ENCODE results near the gene SAMD11.
A peak's percentile ranks its signal among the peaks of the same experiment; 100 is the strongest.
"Not testable (repeated sequence)": the region's sequence is repeated elsewhere in the genome, so short reads cannot be mapped to it uniquely, and the experiment has no call there.

Gene SAMD11

GRCh38 chr1:966135-966703 lies 42.5 kb downstream of the SAMD11 start, which contains the start of gene PLEKHN1:
PLEKHN1 (plus strand) TSS chr1:966482; CDS start chr1:966532, 50 bp downstream.
- peak; percentile 15 for DNase-seq

DNA sequence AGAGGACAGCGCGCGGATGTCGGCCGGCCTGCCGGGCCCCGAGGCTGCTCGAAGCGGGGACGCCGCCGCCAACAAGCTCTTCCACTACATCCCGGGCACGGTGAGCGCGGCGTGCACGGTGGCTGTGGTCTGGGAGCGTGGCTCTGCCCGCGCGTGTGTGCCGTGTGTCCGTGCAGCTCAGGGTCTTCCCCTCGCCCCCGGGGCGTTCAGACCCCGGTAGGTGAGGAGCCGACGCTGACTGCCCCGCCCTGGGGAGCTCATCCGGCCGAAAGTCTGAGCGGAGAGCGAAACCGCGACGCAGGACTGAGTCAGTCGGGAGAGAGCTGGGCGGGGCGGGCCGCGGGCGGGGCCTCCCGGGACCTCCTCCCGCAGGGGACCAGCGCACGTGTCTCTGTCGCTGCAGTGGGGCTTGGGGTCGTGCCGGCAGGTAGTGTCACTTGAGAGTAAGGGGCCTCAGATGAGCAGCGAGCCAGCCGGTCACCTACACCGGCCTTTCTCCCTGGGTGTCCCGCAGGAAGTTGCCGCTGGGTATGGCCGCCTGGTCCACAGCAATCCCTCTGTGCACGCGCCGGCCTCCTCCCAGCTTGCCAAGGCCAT lies 43.1 kb downstream of the SAMD11 start:
- peak; percentile 77 for DNase-seq

DNA sequence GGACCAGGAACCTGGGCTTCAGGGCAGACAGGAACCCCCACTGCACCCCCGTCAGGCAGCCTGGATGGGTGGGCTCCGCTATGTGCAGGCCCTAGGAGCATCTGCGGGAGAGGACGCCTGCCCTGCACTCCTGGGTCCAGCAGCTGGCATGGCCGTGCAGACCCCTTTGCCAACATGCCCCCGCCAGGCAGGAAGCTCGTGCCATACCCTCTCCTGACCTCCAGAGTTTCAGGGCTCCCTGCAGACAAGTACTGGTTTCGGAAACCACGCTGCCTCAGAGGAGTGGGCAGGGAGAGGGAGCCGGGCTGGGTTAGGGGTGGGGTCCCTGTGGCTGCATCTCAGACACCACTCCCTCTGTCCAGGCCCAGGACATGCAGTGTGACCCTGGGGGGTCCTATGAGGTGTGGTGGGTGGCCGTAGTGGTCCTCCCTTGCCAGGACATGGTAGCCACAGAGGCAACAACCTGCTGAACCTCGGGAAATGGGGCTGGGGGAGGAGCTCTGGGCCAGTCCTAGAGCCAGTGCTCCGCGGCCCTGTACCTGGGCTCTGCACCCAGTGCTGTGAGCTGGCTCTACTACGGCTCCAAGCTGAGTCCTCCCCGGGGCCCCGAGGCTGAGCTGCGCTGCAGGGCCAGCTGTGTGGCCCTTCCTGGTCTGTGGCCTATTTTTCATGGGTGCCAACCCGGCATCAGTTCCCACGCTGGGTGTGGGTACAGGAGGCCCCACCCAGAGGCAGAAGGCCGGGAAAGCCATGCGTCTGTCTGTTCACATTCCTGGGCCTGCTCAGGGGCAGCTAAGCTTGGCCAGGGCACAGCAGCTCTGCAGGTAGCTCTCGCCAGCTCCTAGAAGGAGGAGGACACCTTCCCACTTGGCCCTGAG lies 44.0 kb downstream of the SAMD11 start:
- DNase-seq = no peak

- no peak for DNase-seq
Observed at GRCh38 chr1:969260-969855, 45.6 kb downstream of the SAMD11 start.

DNA sequence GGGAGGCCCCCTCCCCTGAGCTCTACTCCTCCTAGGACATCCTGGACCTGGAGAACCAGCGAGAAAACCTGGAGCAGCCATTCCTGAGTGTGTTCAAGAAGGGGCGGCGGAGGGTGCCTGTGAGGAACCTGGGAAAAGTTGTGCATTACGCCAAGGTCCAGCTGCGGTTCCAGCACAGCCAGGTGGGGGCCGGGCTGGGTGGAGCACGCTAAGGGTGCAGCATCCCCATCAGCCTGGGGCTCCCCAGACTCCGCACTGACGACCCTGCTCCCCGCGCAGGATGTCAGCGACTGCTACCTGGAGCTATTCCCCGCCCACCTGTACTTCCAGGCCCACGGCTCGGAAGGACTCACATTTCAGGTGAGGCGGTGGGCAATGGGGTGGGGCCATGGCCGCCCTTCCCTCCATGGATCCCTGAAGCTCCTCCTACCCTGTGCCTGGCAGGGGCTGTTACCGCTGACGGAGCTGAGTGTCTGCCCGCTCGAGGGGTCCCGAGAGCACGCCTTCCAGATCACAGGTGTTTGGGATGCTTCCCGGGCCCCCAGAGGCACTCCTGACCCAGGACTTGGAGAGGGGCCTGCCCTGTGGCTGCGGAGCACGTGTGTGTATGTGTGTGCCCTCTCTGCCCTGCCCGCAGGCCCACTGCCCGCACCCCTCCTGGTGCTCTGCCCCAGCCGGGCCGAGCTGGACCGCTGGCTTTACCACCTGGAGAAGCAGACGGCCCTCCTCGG lies 46.7 kb downstream of the SAMD11 start:
- DNase-seq = no peak

- DNase-seq = no peak
Observed at GRCh38 chr1:970973-971730, 47.4 kb downstream of the SAMD11 start.

- DNase-seq = no peak
Observed at GRCh38 chr1:971751-972506, 48.2 kb downstream of the SAMD11 start.

GRCh38 chr1:972726-973458 lies 49.2 kb downstream of the SAMD11 start:
- DNase-seq = no peak

DNA sequence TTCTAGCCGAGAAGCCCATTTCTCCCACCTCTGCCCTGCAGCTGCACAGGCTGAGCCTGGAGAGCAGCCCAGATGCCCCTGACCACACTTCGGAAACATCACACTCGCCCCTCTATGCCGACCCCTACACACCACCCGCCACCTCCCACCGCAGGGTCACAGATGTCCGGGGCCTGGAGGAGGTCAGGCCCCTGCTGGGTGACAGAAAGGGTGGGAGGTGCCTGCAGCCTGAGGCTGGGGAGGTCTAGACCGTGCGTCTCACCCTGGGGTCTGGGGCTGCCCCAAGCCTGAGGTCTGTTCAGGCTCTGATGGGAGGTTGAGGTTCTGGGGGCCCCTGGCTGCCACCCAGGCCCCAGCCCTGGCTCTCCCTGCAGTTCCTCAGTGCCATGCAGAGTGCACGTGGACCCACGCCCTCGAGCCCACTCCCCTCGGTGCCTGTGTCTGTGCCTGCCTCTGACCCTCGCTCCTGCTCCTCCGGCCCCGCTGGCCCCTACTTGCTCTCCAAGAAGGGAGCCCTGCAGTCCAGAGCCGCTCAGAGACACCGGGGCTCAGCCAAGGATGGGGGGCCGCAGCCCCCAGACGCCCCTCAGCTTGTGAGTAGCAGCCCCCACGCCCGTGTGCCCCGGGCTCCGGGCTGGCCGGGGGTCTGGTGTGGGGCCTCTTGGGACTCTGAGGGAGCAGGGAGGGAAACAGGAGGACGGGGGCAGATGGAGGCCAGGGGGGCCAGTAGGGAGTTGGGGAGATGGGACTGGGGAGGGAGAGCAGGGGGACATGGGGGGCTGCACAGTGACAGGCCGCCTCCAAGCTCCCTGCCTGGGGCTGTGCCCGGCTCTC lies 50.0 kb downstream of the SAMD11 start:
- no peak for DNase-seq

- DNase-seq = no peak
Observed at GRCh38 chr1:974293-974640, 50.5 kb downstream of the SAMD11 start.

DNA sequence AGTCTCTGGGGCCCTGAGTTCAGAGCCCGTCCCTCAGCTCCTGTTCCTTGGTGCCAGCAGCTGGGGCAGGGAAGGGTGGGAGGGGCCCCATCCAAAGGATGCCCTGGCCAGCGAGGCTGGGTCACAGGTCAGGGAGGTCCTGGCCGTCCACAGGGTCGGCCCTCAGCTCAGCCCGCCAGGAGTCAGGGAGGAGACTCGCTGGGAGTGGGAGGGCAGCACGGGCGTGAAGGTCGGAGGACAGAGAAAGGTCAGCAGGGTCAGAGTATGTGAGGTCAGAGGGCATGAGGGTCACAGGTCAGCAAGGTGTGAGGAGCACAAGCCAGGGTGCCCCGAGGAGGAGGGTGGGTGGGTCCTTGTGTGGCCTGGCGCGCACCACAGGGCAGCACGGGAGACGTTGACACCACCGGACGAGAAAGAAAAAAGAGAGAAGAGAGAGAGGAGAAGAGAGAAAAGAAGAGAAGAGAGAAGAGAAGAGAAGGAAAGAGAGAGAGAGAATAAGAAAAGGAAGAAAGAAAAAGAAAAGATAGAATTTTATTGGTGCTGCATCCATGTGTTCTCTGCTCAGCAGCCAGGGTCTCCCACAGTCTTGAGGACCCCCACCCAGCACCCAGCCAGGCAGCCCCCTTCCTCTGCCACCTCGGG lies 51.1 kb downstream of the SAMD11 start:
- DNase-seq = no peak

GRCh38 chr1:975365-975764 lies 51.6 kb downstream of the SAMD11 start:
- DNase-seq = no peak

- DNase-seq = peak; percentile 49
Observed at GRCh38 chr1:975896-976683, 52.4 kb downstream of the SAMD11 start.

GRCh38 chr1:976791-977190 lies 53.1 kb downstream of the SAMD11 start:
- not testable (repeated sequence) for DNase-seq

DNA sequence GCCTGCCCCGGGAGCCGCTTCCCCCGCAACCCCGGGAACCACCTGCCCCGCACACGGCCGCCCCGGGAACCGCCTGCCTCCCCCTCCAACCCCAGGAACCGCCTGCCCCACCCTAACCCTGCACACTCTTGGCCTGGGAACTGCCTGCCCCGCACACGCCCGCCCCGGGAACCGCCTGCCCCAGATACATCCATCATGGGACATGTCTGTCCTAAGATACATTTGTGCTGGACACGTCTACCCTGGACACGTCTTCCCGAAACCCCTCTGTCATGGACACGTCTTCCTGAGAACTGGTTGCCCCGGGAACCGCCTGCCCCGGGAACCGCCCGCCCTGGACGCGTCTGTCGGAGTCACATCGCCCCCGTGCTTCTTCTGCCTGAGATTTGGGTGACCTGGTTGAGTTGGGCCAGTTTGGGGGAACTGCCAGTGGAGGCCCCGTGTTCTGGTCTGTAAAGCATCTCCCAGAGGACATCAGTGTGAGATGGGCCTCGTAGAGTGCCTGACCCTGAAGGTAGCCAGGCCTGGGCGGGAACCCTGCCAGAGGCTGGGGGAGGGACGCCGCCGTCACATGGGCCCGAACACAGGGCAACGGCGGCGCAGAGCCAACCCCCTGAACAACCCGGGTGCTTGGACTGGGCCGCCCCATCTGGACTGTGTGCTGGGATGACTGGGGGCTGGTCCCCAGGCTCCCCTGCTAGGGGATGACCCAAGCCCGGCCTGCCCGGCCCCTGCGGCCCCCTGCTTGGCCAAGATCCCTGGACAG lies 54.5 kb downstream of the SAMD11 start:
- DNase-seq = no peak

DNA sequence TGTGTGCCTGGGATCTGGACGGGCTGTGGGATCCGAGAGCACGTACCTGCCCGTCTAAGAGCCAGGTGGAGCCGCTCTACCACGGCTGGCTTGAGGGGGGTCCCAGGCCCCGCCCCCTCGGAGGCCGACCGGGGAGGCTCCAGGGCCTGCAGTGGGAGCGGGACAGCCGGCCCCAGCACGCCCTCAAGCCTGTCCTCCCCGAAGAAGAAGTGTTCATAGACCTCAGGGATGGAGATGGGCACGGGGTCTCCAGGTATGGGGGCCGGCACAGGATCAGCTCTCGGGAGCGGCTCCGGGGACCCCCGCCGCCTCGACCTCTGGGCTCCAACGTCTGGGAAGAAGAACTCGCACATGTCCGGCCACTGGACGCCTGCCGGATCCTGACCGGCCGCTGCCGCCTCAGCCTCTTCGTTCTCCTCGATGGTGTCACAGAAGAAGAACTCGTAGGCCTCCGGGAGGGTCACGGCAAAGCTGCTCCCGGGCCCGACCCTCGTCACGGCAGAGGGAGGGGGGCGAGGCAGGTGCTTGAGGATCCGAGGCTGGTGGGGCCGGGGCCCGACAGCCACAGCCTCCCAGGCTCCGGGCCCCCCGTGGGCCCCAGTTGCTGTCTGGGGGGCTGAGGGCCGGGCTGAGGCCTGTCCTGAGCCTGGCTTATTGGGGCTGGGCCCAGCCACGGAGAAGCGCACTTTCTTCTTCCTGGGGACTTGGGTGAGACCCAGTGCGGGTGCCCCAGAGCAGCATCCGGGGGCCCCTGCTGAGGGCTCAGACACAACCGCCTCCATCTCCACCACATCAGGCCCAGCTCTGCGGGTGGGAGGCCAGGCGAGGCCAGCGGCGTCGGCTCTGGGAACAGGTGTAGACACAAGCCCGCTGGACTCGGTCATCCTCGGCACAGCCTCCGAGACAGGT lies 55.4 kb downstream of the SAMD11 start:
- no peak for DNase-seq

DNA sequence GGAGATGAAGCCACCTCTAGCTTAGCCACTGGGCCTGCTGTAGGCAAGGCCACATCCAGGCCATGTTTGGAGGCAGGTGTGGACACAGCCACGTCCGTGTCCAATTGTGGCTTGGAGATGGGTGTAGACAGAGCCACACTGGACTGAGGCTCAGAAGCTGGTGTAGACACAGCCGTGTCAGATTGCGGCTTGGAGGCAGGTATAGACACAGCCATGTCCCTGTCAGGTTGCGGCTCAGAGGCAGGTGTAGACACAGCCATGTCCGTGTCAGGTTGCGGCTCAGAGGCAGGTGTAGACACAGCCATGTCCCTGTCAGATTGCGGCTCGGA lies 56.0 kb downstream of the SAMD11 start:
- DNase-seq = no peak

Data from activated effector memory CD4-positive, alpha-beta T cell treated with Interleukin-2 at 50 U/mL for 16 hours (primary cell).